ENCODE measurements around the gene EIF5A.

Gene EIF5A

DNA sequence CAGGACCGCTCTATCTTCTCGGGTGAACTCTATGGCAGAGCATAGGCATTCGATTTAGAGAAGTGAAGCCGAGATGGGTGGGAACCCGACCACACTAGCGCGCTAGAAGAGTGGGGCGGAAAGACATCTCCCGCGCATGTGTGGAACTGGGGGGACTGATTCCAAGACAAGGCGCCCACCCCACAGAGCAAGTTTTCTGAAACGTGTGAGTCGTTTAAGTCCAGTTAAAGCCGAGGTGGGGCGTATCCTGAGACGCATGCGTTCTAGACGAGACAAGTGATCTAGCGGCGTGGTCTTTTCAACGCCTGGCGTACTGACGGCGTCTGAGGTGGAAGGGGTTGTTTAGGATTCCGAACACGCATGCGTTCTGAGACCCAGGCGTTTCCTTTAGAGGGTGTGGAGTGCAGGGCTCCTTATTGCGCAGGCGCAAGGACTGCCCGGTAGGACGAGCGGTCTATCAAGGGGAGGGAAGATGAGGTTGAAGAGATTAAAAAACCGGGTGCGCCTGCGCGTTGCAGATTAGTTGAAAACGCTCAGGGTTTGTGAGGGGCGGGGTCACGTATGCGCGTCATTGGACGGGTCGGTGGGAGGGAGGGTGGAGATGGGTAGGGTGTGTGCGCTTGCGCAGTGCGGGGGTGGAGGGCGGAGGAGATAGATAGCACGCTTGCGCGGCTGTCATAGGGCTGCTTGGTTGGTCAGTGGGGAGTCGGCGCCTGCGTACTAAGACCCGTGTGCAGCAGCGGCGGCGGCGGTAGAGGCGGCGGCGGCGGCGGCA, at the start of gene EIF5A:
Gene EIF5A (plus strand): TSS at position 718 of the 775 bp plus-strand sequence. CDS start 2,008 bp downstream, outside the sequence.
- DNase-seq (ENCODE audit: low read depth): peak; percentile 100

DNA sequence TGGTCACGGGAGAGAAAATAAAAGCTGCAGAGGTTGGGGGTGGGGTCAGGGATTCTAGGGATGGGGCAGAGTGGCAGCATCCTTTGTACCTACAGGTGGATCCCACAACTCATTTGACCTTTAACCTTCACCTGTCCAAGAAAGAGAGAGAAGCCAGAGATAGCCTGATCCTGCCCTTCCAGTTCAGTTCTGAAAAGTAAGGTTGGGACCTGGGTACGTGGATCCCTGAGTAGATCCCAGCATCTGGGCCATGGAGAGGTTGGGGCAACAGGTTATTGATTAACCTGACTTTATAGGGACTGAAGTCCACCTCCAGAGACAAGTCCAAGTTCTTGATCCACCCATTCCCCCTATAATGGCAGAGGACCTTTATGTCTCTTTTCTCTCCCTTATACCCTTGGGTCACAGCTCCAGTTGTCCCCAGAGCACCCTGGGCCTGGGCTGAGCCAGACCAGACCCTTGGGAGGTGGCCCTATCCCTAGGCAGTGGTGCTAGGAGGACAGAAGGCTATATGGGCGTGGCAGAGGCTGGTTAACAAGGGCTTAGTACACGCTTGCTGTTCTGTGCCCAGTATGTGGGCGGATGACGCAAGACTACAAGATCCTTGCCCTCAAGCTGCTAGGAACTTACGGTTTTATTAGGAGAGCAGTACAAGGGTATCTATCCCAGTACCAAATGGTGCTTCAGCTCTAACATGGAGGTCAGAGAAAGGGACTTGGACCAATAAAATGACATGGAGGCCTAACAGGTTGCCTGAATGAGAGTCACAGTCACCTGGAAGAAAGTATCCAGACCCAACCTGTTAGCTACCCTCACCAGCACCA, 48.5 kb upstream of the EIF5A start:
- DNase-seq (ENCODE audit: low read depth): peak; percentile 69

DNA sequence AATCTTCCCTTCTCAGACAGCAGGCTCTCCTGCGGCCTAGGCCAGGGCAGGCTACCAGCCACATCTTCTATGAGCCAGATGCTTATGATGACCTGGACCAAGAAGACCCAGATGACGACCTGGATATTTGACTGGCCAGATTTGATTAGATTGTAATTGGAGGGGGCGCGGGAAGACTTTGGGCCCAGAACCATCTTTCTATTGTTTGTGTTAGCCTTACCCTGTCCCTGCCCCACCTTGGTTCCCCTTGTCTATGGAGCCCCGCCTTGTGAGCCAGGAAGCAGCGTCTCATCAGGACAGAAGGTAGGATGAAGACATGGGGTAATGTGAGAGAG, 47.9 kb upstream of the EIF5A start:
- DNase-seq (ENCODE audit: low read depth): no peak

DNA sequence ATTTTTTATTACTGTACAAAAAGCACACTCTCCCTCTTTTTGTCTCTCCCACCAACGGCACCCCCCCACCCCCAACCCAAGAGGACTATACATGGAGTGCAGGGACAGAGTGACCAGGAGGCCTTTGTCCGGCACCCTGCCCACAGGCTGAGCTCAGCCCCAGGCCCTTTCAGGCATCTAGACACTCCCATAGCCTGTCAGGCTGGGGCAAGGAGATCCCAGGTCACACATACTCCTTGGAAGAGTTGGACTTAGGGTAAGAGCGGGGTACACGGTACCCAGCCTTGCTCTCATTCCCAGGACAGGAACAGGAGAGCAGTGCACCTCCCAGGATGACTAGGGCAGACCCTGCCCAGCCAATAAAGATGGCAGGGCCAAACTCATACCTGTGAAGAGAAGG, 47.3 kb upstream of the EIF5A start:
- DNase-seq (ENCODE audit: low read depth): no peak

DNA sequence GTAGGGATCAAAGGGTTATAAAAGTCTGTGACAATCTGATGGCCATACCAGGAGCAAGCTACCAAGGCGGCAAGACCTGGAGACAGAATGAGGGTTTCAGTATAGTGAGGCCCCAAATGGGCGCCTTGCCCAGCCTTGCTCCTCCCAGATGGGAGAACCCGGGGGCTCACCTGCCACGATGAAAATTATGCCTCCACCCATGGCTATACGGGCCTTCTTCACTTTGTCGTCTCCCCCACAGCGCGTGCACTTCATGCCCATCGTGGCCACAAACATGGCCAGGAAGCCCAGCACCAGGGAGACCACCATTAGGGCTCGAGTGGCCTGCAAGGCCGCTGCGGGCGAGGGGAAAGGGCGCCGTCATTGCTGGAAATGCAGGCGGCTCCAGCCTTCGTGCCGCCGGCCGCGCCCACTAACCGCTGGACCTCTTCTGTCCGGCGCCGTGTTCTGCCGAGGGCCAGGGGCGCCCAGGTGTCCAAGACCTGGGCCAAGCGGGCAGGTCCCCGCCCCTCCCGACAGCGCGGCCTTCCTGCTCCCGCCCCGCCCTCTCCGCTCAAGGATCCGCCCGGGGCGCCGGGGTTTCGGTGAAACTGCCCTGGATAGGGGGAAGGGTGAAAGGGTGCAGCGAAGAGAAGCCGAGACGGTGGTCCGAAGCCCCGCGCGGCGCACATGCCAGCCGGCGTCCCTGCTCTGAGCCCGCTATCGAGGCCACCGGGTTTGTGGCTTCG, 46.6 kb upstream of the EIF5A start:
- no peak for DNase-seq (ENCODE audit: low read depth)

DNA sequence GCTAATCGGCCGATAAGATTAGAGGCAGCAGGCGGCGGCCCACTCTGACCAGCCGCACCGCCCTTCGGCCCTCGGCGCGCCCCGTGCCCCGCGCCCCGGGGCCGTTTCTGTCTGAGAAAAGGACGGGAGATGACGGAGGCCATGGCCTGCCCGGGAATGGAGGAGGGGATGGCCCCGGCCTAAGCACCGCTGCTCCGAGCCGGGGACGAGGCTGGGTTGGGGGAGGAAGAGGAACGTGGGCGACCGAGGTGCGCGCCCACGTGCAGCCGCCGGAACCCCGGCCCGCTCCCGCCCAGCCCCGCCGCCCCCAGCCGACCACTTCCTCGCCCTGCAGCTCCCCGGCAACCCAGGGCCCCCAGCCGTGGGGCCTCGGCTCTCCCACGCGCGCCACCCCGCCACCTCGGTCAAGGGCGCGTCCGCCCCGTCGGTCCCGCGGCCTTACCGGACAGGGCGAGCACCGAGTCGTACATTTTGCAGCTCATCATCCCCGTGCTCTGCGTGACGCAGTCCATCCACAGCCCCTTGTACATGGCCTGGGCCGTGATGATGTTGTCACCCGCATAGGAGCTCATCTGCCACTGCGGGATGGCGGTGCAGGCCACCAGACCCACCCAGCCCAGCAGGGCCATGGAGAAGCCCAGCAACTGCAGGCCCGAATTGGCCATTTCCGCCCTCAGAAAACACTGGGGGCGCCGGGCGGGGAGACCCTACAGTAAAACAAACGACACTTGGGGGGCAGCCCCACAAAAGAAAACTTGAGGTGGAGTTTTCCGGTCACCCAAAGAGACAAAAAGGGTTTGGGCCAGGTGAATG, 45.8 kb upstream of the EIF5A start:
- DNase-seq (ENCODE audit: low read depth): no peak

DNA sequence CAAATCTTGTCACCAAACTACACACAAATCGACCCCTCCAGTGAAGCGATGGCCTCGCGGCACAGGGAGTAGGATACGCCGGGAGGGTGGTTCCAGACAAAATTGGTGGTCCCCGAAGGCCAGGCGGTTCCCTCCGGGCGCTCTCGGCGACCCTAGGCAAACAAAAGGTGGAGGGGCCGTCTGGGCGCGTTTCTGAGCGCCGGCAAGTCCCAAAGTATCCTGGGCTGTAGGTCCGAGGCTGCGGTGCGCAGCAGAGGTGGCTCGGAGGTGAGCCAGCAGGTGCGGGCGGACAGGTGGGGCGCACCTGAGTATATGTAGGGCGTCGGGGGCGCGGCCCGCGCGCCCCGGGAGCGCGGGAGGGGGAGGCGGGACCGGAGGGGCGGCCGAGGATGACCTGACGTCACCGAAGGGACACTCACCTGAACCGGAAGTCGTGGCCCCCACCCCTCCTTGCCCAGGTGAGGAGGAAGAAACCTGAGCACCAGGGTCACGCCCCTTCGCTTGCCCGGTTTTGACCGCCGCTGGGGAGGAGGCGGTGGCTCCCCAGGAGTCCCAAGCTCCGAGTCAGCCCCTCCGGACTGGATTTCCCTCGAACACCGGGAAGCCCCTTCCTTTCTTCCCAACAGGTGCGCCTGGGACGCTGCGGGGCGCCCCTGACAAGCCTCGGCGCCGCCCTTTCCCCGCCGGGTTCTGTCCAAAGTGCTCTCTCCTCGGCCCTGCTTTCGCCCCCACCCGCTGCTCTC, 45.1 kb upstream of the EIF5A start, which contains the start of gene CLDN7:
Gene CLDN7 (minus strand): TSS at position 287 of the 743 bp plus-strand sequence. CDS start 435 bp downstream, outside the sequence.
- DNase-seq (ENCODE audit: low read depth): no peak

DNA sequence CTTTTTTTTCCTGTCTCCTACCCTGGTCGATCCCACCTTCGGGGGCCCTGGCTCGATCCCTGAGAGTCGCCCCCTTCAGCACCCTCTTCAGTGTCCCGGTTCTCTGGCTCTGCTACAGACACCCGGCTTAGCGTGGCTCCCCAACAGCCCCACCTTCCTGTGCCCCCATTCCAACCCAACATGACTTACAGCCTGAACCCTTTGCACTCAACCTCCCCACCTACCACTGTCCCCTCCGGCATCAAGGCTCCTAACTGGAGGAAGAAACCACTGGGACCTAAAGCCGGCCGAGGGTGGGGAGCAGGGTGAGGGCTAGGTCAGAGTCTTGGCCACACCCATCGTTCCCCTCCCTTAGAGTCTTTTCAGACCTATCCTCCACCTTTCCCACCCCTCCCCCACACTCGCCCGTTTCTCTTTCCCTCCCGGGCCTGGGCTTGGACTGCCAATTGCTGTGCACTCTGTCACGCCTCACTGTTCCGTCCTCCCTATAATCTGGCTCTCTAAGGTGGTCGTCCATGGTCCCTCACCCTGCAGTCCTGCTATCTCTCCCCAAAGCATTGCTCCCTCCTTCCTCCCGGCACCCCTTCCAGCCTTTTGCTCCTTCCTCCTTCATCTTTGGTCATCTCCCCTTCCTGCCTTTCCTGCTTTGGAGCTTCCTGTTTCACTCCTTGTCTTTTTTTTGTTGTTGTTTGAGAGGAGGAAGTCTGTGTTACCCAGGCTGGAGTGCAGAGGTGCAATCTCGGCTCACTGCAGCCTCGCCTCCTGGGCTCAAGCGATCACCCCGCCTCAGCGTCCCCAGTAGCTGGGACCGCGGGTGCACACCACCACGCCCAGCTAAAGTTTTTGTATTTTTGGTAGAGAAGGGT, 44.3 kb upstream of the EIF5A start:
- DNase-seq (ENCODE audit: low read depth): no peak

DNA sequence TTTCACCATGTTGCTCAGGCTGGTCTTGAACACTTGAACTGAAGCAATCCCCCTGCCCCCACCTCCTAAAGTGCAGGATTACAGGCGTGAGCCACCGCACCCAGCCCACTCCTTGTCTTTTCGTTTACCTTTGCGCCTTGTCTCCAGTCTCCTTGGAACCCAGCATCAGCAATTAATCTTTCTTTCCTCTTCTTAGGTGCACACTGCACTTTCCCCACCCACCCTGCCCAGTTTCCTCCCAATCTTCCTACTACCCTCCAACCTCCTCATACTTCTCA, 43.7 kb upstream of the EIF5A start:
- DNase-seq (ENCODE audit: low read depth): no peak

DNA sequence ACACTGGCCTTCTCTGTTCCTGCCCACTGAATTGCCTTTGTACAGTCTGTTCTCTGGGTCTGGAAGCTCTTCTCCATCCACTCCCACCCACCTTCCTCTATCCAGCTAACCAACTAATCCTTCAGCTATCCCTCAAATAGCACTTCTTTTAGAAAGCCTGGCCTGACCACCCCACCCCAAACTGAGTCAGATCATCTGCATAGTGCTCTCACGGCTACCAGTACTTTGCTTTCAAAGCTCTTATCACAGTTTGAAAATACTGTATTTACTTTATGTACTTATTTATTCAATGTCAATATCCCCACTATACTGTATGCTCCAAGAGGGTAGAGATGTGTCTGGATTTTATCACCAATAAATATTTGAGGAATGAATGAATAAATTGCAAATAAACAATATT, 40.6 kb upstream of the EIF5A start:
- no peak for DNase-seq (ENCODE audit: low read depth)

DNA sequence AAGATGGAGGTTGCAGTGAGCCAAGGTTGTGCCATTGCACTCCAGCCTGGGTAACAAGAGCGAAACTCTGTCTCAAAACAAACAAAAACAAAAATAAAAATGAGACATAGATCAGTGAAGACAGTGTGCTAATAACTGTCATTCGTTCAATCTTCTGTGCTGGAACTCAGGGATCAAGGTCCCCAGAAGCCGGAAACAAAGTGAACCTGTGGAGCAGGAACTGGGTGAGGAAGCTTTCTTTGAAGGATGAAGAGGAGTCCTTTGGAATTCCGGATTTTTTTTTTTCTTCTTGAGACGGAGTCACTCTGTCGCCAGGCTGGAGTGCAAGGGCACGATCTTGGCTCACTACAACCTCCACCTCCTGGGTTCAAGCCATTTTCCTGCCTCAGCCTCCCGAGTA, 28.0 kb upstream of the EIF5A start:
- DNase-seq (ENCODE audit: low read depth): no peak

DNA sequence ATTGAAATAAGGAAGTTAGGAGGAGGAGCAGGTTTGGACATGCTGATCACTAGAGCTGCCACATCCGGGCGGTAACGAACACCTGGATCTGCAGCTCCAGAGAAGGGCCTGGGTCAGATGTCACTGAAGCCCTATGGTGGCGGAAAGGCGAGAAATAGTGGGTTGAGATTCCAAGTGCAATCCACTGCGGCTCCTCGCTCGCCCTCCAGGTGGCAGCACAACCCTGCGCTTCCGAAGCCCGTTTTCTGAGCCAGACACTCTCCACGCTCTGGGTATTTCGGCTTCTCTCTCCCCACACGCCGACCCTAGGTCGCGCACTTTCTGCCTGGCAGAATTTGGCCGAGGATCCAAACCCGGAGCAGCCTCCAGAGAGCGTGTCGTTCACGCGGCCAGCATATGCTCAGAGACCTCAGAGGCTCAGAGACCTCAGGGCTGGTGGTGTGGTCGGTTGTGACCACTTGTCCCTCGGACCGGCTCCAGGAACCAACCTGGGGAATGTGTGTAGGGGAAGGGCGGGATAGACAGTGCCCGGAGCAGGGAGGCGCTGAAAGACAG, 26.8 kb upstream of the EIF5A start:
- peak; percentile 70 for DNase-seq (ENCODE audit: low read depth)

DNA sequence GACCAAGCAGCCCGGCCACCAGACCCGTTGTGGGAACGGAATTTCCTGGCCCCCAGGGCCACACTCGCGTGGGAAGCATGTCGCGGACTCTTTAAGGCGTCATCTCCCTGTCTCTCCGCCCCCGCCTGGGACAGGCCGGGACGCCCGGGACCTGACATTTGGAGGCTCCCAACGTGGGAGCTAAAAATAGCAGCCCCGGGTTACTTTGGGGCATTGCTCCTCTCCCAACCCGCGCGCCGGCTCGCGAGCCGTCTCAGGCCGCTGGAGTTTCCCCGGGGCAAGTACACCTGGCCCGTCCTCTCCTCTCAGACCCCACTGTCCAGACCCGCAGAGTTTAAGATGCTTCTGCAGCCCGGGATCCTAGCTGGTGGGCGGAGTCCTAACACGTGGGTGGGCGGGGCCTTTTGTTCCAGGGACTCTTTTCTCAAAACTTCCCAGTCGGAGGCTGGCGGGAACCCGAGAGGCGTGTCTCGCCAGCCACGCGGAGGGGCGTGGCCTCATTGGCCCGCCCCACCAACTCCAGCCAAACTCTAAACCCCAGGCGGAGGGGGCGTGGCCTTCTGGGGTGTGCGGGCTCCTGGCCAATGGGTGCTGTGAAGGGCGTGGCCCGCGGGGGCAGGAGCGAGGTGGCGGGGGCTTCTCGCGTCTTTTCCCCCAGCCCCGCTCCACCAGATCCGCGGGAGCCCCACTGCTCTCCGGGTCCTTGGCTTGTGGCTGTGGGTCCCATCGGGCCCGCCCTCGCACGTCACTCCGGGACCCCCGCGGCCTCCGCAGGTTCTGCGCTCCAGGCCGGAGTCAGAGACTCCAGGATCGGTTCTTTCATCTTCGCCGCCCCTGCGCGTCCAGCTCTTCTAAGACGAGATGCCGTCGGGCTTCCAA, 26.1 kb upstream of the EIF5A start, which contains the start of gene SLC2A4:
Gene SLC2A4 (plus strand): TSS at position 645 of the 879 bp plus-strand sequence. CDS start 217 bp downstream, at position 862.
- DNase-seq (ENCODE audit: low read depth): peak; percentile 83

DNA sequence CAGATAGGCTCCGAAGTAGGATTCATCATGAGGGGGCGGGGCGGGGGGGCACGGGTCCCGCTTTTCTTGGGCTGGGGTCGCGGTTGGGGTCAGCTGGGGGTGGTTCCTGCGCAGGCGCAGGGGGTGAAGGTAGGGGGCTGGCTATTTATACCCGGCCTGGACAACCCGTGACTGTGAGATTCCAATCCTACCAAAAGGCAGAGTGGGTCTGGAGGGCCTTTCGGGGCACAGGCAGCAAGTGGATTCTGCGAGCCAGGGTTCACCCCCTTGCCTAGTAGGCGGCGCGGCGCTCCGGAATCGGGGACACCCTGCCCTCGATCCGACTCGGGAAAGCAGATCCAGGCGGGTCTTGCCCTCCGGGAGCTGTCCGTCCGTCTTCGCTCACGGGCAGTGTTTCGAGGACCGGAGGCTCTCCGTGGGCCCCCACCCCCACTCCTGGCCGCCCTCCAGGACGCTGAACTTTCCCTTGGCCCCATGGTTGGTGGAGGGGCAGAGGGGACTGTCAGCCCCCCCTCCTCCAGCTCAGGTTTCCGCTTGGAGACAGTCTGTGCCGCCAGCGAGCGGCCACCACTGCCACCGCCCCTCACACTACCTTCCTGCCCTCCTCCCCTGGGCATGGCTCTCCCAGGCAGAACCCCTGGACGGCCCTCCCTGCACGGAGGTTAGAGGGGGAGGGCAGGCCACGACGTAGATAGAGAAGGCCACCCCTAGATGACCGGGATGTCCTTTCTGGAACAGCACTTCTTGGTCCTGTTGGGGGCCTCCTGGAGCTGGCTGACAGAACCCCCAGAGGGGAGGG, 25.3 kb upstream of the EIF5A start:
- no peak for DNase-seq (ENCODE audit: low read depth)

DNA sequence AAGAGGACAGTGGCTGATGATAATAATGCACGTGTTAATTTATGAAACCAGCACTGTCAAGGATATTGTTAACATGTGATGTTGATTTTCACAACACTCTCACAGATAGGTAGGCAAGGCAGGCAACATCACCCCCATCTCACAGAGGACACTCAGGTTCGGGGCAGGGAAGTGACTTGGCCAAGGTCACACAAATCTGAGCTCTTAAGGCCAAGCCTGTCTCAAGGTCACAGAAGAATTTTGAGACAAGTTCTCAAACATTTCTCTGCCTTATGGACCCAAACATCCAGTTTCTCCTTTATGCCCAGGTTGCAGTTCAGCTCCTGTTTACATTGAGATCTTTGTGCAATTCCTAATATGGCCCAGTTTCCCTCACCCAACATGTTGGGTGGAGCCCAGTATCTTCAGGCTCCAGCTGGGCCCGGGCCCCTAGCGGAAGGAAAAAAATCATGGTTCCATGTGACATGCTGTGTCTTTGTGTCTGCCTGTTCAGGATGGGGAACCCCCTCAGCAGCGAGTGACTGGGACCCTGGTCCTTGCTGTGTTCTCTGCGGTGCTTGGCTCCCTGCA, 24.6 kb upstream of the EIF5A start:
- no peak for DNase-seq (ENCODE audit: low read depth)

DNA sequence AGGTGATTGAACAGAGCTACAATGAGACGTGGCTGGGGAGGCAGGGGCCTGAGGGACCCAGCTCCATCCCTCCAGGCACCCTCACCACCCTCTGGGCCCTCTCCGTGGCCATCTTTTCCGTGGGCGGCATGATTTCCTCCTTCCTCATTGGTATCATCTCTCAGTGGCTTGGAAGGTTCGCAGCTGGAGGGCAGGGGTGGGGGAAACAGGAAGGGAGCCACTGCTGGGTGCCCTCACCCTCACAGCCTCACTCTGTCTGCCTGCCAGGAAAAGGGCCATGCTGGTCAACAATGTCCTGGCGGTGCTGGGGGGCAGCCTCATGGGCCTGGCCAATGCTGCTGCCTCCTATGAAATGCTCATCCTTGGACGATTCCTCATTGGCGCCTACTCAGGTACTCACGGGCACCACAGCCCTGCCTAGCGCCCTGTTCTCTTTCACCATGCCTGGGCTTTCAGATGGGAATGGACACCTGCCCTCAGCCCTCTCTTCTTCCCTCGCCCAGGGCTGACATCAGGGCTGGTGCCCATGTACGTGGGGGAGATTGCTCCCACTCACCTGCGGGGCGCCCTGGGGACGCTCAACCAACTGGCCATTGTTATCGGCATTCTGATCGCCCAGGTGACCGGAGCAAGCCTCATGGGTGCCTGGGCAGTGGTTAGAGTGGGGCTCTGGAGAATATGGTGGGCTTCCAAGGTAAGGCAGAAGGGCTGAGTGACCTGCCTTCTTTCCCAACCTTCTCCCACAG, 23.8 kb upstream of the EIF5A start:
- DNase-seq (ENCODE audit: low read depth): no peak

DNA sequence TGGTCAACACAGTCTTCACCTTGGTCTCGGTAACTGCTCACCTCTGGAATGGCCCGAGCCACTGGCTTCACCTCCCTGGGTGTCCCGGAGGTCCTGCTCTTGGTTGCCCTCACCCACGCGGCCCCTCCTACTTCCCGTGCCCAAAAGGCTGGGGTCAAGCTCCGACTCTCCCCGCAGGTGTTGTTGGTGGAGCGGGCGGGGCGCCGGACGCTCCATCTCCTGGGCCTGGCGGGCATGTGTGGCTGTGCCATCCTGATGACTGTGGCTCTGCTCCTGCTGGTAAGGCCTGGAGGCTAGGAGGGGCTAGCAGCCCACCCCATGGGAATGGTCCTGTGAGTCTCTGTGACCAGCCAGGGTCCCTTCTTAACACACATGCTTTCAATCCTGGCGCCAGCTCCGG, 22.5 kb upstream of the EIF5A start:
- no peak for DNase-seq (ENCODE audit: low read depth)
